GM21737 (cell line): ENCODE data around the gene FOXP1.

Experiments
- ATAC-seq: cut with Tn5 transposase; IDR thresholded peaks from one replicate; pipeline ENCODE4 v1.9.1; 2021; ENCODE audit warnings: mild to moderate bottlenecking, moderate library complexity; ENCODE audit not compliant: unreplicated experiment

Gene FOXP1

DNA sequence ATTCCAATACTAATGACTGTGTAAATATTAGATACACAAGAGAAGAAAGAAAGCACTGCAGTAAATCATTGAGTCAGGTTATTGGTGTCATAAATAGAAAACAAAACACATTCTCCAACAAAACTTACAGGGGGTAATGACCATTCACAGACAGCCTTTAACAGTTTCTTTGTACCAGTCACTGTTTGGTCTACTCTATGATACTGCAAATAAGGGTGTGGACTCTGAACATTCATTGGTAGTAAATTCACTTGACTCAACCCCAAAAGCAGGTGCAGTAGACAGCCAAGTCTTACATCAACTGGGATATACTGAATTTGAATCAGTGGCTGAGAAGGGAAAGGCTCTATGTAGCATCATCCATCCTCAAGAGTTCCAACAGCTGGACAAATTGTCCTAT is 463.5 kb downstream of the FOXP1 start:
- no peak for ATAC-seq

DNA sequence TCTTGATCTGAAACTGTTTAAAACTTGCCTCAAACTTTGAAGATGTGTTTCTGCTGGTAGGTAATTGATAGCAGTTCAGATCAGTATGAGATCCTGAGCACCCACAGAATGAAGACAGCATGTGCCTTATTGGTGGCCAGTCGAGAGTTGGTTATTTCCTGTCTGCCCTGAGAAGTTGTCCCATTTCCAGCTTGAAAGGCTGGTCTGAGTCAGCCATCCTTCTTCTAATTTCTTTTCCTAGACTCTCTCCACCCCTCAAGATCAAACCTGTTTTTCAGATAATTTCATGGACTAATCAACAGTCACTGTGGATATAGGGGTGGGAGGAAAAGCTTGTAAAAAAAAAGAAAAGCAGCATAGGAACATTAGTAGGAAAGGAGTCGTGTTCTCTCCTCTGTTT is 464.4 kb downstream of the FOXP1 start:
- no peak for ATAC-seq

DNA sequence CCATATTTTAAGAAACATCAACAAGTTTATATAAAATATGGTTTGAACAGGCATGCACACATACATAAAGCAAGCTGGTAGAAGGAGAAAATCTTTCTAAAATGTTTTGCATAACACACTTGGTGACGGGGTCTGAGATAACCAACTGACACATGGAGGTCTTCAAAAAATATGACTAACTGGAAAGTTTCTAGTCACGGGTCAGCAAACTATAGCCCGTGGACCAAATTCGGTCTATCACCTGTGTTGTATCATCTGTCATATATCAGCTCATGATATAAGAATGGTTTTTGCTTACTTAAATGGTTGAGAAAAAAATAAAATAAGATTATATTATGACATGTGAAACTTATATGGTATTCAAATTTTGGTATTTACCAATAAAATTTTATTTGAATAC is 465.1 kb downstream of the FOXP1 start:
- ATAC-seq, result no peak

DNA sequence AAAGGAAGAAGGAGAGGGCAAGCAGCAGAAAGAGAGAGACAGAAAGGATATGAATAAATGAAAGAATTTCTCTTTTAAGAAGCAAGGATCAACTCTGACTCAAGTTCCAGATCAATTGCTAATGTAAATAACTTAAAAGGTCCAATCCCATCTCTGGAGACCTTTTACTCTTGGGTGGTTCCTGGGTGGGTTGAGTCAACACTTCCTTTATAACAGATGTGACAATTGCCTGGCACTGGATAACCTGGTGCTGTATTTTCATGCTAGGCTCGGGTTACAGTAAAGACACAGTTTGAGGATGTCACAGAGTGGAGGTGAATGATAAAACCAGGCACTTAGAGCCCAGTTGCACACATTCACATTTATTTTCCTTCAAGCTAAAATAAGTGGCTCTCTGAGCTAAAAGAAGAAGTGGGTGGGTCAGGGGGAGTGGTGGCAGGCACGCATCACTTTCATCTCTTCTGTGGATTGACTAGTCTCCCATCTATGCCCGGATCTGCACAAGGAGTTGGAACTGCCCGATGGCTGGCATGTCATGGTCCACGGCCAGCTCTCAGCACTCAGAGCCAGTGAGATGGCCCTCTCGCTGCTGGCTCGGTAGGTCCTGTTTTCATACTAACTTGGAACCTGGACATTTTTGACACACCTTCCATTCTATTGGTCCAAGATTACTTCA is 465.8 kb downstream of the FOXP1 start:
- no peak for ATAC-seq

DNA sequence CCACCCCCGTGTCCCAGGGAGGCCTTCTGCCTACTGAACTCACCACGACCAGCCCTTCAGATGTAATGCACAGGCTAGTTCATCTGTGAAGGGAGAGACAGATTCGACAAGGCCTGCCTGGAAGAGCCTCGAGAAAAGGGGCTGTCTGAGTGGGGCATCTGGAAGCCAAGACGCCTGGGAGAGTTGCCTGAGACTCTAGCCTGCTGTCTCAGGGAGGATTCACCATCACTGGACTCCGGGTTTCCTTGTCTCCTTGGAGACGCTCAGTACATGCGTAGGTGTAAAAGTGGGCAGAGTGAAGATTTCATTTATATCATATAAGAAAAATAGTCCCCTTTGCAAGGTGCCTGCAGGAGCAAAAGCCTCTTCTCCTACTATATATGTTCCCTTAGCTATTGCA is 468.9 kb downstream of the FOXP1 start:
- no peak for ATAC-seq

DNA sequence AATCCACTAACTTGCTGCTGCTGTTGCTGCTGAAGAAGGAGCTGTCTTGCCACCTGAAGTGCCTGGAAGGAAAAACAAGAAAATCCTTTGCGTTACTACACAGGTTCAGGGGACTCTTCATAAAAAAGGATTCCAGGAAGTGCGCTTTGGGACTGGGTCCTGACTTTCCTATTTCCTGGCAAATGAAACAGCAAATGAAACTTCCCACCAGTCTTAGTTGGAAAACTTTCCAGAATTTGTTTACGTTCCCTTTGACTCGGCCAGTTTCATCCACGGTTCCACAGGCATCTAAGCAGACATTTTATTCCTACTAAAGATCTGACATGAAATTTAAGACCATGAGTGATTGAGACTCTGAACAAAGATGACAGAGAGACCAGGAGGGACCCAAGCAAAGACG is 471.0 kb downstream of the FOXP1 start:
- no peak for ATAC-seq

DNA sequence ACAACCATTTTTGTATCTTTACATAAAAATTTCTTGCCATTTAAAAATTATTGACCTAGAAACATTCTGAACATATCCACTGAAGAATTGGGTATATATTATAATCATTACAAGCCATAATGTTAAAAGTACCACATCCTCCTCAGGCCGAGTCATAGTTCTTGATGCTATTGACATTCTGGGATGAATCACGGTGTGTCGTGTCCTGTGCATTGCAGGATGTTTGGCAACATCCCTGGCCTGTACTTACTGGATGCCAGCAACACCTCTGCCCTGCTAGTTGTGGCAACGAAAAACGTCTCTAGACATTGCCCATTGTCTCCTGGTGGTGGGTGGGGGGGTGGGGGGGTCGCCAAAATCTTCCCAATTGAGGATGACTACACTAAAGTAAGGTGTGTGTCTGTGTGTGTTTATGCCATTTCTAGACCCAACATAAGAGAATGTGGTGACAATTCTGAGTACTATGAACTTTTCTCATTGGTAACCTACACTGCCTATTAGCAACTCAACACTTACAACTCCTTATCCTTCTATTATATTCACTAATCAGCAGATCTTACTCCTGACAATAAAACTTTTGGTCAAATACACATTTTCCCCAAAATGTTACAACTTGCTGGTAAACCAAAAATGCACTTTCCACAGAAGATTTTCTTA is 471.6 kb downstream of the FOXP1 start:
- ATAC-seq, result no peak

DNA sequence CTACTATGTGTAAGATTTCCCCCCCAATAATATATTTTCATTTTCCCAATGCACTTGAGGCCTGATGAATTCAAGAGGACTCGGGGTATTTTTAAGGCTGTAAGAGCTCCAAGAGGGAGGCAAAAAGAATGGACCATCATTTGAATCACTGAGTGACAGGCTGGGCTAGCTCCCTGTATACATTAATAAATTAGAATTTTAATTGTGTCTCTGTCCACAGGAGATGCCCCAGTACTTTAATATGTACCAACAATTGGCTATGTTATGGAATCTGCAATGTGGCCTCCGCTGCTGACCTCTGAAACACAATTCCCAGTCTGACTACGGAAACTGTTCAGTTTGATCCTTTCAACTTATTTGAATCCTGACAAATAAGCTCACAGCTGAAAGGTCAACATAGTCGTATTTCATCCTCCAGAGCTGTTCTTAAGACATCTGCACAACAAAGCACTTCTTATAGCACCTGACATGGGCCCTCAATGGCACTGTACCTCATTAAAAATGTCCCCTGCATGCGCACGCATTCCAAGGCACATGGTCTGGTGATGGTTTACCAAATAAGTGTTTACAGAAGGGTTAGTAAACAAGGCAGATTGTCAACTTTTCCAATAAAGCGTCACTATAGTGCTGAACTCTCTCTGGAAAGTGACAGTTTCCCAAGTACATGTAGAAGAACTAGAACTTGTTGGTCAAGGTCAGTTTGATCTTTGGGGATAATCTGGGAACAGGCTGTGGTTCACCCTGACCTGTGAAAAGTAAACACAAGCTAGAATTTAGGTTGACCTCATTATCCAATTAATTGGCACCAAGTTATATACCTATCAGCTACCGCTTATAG is 472.9 kb downstream of the FOXP1 start:
- no peak for ATAC-seq

DNA sequence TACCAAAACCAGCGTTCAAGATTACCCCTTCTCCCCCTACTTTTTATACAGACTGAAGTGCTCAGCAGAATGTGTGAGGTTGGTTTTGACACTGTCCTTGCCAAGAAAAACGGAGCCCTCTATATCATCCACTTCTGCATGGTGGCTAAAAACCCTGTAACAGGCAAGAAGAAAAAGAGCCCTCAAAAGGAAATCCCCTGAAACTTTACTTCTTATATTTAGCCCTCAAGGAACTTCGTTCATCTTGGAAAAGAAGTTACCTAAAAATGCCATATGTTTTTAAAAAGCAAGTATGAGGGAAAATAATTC is 473.6 kb downstream of the FOXP1 start:
- ATAC-seq, result no peak

DNA sequence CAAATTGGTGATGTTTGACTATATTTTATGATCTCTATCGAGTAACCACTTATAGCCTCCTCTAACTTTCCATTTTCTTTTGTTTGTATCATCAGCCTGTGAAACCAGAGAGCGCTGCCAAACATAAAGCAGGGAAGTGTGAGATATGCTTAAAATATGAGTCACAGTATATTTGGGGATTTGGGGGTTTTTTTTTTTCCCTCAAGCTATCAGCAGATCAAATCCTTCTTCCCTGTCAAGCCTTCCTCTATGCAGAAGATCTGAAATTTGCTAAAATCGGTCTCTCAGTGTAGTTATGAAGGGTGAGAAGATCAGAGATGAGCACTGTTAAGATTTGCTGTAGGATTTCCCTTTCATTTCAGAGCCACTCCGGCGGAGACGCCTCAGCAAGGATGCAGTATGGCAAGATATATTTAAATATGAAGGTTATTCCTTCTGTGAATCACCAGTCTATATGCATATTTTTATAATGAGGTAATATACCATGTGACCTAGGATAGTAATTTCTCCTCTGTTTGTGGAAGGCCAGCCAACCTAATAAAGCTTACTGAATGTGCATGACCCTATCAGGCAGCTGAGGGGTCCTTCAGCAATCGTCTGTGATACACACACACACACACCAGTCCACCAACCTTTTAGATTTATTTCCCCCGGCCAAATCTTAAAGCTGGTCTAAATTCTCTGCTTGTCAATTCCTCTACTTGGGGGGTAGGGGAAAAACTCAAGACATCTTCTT is 474.1 kb downstream of the FOXP1 start:
- ATAC-seq, result no peak

DNA sequence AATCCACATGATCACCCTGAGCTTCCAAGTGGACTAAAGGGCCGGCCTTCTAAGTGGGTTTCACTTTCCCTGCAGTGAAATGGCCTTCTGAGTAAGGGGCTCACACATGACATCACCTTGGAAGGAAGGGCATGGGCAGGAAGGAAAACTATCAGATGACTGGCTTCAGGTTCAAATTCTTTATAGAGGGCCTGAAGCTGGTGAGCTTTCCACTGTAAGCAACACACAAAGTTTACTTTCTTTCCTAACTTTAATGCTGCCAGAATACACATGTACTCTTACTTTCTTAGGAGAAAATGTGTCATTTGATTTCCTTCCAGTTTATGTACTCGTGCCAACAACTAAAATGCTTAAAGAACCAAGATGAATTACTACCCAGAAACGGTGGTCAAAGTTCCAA is 475.6 kb downstream of the FOXP1 start:
- no peak for ATAC-seq

DNA sequence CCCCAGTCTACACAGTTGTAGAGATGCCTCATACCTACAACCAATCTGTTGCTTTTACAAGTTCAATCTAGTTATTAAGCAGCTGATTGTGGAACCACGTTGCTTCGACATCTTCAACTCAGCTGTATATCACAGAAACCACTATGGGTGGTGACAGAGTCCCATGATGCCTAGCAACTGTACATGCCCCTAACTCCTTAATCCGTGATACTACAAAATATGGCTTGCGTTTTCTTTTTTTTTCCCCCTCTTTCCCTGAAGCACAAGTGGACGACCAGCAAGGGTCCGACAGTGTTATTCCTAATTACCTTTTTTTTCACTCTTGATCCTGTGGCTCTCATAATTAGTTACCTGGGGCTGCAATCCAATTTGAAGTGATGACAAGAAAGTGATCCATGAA is 478.6 kb downstream of the FOXP1 start:
- no peak for ATAC-seq

DNA sequence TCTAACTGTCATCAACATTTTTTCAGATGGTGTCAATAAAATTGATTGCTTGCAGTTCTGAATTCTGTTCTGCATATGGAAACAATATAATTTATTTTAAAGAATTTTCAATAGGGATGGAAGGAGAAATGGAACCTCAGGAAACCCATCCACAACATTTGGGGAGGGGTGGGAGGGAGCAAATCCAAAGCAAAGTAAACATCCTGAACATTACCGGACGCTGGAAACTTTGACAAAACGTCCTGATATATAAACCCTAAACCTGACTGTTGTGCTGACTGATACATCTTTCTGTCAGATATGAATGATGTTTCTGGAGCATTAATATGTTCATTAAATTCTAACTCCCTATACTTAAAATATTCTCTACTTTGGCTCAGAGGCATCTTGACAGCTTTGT is 479.0 kb downstream of the FOXP1 start:
- ATAC-seq, result no peak

DNA sequence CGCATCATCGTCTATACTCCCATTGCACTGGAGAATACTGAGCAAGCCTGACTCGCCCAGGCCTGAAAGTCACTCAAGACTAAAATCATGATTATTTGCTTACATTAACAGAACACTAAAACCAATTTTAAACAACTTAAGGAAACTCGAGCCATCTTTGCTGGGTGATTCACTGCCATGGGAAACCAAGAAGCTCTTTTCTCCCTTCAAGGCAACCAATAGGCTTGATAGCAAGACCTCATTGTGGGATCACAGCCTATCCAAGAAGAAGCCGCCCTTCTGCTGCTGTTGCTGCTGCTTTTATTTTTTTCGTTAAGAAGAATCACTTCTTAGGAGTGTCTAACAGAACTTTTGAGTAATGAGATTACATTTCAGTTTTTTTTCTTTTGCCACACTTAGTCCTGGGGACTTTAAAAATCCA is 479.4 kb downstream of the FOXP1 start:
- no peak for ATAC-seq

DNA sequence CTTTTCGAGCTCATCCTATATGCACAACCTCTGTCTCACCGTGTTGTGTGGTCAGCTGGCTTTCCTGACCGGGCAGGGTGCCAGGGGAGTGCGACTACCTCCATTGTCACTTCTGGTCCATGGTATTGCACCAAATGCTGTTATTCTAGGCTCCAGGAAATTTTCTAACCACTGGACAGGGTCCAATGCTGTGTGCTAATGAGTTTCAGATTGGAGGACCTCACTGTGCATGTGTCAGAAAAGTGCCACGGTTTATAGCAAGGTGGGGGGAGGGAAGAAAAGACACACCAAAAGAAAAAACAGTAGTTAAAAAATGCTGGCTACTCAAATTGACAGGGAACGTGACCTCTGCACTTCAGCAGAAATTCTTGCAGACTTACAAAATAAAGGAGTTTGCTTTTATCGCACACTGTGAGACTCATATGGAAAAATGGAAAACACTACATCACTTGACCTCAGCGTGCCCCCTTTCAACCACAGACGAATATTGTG is 480.1 kb downstream of the FOXP1 start:
- no peak for ATAC-seq

DNA sequence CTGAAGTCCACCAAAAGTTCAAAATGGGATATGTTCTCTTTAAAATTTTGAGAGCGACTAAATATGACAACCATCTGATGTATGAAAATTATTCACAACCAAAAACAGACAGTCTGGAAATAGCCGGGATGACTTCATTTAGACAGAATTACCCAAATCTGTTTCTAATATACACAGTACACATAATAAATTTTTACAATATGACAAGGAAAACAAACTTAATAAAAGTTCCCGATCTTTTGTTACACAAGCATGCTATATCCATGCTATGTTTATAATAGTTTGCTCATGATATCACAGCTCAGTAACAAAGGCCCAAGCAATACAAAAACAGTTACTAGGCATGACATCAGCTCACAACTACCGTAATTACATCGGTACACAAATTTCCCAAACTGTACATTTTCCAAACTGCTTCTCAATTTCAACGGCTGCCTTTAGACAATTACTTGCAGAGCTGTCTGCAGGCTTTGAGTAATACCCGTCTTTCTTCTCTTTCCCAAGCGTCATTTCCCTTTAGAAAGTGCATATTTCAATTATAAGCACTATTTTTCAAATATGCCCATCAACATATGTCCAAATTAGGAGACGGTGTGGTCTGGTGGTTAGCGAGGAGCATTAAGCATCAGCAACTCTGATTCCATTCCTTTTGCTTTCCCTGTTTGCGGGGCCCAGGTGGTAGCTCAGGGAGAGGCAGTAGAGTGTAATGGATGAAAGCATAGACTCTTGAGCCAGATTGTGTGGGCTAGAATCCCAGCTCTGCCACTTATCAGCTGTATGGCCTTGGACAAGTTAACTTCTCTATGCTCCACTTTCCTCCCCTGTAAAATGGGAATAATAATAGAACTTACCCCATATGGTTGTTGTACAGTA is 481.2 kb downstream of the FOXP1 start:
- no peak for ATAC-seq

DNA sequence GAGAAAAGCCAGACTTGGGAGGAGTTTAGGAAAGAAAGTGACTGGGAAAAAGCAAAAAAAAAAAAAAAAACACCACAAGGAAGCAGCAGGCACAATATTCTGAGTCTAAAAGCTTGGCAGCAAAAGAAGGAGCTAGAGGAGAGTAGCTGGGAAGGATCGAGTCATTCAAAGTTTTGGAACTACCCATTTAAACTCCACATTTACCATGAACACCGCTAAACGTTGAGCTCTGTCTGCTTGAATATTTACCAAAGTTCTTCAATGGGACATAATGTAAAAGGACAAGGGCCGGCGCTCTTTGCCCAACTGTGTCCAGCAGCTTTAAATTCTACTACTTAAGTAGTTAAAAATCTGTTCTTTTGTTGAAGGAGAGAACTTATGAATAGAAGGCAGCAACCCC is 481.9 kb downstream of the FOXP1 start:
- no peak for ATAC-seq

DNA sequence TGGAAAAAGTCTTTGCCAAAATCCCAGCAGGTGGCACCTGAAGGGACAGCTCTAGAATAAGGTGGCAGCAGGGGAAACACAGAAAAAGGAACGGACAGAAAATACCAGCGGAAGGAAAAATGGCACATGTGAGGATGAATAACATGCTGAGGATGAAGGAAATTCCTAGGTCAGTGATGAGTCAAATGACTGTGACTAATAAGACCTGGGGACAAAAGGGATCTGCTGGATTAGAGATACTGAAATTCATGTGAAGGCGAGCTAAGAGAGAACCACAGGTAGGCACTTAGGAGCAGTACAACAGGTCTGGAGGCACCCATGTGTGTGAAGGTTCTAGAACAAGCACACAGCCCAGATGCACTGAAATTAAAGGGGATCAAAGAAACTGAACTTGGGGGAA is 482.5 kb downstream of the FOXP1 start:
- ATAC-seq, result no peak

DNA sequence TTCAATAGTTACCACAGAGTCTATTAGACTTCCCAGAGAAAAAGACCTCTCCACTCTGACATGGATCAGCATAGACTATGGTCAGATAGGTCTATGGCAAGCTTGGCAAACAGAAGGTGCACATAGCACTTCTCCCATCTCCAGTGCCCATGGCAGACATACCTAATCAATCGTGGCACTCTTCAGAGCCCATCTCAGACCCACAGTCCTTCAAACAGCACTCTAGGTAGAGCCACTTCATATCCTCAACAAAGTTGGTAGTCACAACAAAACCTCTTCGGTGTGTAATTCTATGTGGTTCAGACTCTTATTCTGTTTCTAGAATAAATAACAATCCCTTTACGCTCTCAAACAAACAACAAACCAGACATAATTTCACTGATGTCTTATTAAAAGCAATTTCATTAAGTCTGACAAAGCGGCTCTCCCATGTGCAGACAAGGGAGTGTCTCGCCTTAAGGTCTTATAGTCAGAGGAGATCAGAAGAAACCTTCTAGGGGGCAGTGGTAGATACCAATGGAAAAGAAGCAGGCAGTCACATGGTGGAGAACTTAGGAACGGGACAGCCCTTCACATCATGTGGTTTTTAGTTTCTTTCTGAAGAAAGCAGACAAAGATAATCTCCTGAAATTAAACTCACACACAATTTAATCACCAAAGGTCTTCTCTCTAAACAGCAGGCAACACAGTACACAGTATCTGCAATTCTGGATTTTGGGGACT is 483.4 kb downstream of the FOXP1 start:
- ATAC-seq, result no peak

DNA sequence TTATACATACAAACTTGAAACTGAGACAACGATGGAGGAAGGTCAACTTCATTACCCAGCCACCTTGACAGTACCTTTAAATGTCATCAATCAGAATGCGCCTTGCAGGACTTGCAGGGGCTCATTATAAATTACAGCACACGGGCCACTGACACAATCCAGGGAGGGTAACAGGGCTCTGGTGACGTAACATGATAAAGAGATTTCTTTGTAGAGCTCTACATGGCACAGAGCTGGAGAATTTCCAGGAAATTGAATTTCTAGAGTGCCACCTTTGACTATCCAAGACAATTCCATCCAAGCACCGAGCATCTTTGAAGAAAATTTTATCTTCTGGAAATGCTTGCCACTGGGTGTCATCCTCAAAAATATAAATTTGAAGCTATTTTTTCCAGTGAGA is 486.0 kb downstream of the FOXP1 start:
- no peak for ATAC-seq
